ENCODE results near the gene JADE1. TPM values are rescaled to one million over a fixed set of nuclear protein-coding genes. Genes with fewer than 3 reads are reported as not detected.

The JADE1 gene
- total RNA-seq, 1 experiment from 2014 or later: 39.3 TPM

DNA sequence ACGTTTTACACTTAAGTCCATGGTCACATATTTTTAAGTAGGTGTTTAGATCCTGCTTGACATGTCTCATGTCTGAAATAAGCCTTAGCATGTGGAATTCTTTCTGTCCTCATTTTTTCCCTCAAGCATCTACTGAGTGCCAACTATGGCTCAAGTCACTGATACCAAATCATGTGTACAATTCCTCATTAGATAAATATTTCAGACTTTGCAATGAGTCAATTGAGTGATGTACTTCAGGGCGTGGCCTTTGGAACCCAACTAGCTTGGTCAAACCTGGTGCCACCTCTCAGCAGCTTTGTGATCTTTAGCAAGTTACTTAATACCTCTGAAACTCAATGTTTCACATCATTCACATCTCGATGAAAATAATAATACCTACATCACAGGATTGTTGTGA lies 12.6 kb upstream of the JADE1 start:
- intact Hi-C loops (cut with micrococcal nuclease; ENCODE audit: unreplicated experiment): no loop called here
- POLR2A ChIA-PET (ENCODE audit: low non-redundant PET): no interaction called here
- Histone ChIP-seq H3K9me3 (ENCODE audit: low read depth, low read length, poor library complexity, severe bottlenecking) (no peaks in the 10 kb centered on the region), H3K27ac (ENCODE audit: low read depth, low read length, poor library complexity, severe bottlenecking) (no peak overlapping the region), H3K4me1 (ENCODE audit: insufficient read depth, low read length, poor library complexity, severe bottlenecking) (no peaks in the 10 kb centered on the region), H3K36me3 (ENCODE audit: insufficient read depth, low read length, poor library complexity, severe bottlenecking) (no peaks in the 10 kb centered on the region), H3K4me3 (ENCODE audit: low read depth, low read length, poor library complexity, severe bottlenecking) (no peak overlapping the region), H3K27me3 (replicated peaks; ENCODE audit: insufficient read depth, low read depth, low read length, poor library complexity) (no peaks in the 10 kb centered on the region)
- CTCF ChIA-PET: no interaction called here
- no peak for TF ChIP-seq EZH2 (IDR thresholded peaks at IDR 0.05; ENCODE audit: borderline replicate concordance, low read depth, low read length, poor library complexity, severe bottlenecking)
- no peak for TF ChIP-seq CTCF (conservative IDR thresholded peaks at IDR 0.05; ENCODE audit: low read depth, low read length)
- no peak for DNase-seq (ENCODE audit: low spot score)
- BruUV-seq (replicated peaks): no TSS peak

- no peaks in the 10 kb centered on the region for H3K27me3 ChIP-seq (replicated peaks; ENCODE audit: insufficient read depth, low read depth, low read length, poor library complexity)
These were observed 9.2 kb upstream of the JADE1 start for GRCh38 chr4:128800284-128800683.

DNA sequence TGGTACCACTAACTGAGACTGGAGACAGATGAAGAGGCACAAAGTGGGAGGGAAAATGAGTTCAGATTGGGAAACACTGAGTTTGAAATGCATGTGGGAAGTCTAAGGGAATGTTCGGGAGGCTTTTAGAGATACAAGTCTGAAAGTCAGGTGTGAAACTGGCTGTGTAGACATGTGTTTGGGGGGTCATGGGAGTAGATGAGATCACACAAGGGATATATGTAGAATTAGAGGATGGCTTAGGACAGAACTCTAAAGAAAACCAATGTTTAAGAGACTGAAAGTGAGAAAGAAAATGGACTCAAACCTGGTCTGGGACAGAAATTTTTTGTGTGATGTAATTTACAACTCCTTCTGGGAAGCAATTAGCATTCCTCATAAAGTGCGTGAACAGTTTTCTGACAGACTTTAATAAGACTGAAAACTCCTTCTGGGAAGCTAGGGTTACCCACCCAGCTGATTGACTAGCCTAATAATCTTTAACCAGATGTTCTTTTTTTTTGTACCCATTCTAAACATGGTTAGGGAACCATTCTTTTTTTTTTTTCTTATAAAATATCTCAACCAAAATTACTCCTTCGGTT lies 8.7 kb upstream of the JADE1 start:
- intact Hi-C loops (cut with micrococcal nuclease; ENCODE audit: unreplicated experiment): no loop called here
- Histone ChIP-seq H3K36me3 (ENCODE audit: insufficient read depth, low read length, poor library complexity, severe bottlenecking) (no peaks in the 10 kb centered on the region), H3K27ac (ENCODE audit: low read depth, low read length, poor library complexity, severe bottlenecking) (no peak overlapping the region), H3K27me3 (replicated peaks; ENCODE audit: insufficient read depth, low read depth, low read length, poor library complexity) (no peaks in the 10 kb centered on the region), H3K9me3 (ENCODE audit: low read depth, low read length, poor library complexity, severe bottlenecking) (no peaks in the 10 kb centered on the region), H3K4me1 (ENCODE audit: insufficient read depth, low read length, poor library complexity, severe bottlenecking) (no peaks in the 10 kb centered on the region), H3K4me3 (ENCODE audit: low read depth, low read length, poor library complexity, severe bottlenecking) (no peak overlapping the region)
- BruUV-seq (replicated peaks): no TSS peak
- DNase-seq (ENCODE audit: low spot score): no peak
- POLR2A ChIA-PET (ENCODE audit: low non-redundant PET): no interaction called here
- CTCF ChIA-PET: no interaction called here
- no peak for TF ChIP-seq EZH2 (IDR thresholded peaks at IDR 0.05; ENCODE audit: borderline replicate concordance, low read depth, low read length, poor library complexity, severe bottlenecking)
- no peak for TF ChIP-seq CTCF (conservative IDR thresholded peaks at IDR 0.05; ENCODE audit: low read depth, low read length)

More at GRCh38 chr4:128800284-128800683, 9.2 kb upstream of the JADE1 start:
- Histone ChIP-seq H3K9me3 (ENCODE audit: low read depth, low read length, poor library complexity, severe bottlenecking) (no peaks in the 10 kb centered on the region), H3K4me3 (ENCODE audit: low read depth, low read length, poor library complexity, severe bottlenecking) (no peak overlapping the region), H3K4me1 (ENCODE audit: insufficient read depth, low read length, poor library complexity, severe bottlenecking) (no peaks in the 10 kb centered on the region), H3K27ac (ENCODE audit: low read depth, low read length, poor library complexity, severe bottlenecking) (no peak overlapping the region), H3K36me3 (ENCODE audit: insufficient read depth, low read length, poor library complexity, severe bottlenecking) (no peaks in the 10 kb centered on the region)
- intact Hi-C loops (cut with micrococcal nuclease; ENCODE audit: unreplicated experiment): no loop called here
- ChIA-PET POLR2A (ENCODE audit: low non-redundant PET) (no interaction called here), CTCF (no interaction called here)
- TF ChIP-seq CTCF (conservative IDR thresholded peaks at IDR 0.05; ENCODE audit: low read depth, low read length) (no peak), EZH2 (IDR thresholded peaks at IDR 0.05; ENCODE audit: borderline replicate concordance, low read depth, low read length, poor library complexity, severe bottlenecking) (no peak)
- BruUV-seq (replicated peaks): no TSS peak
- DNase-seq (ENCODE audit: low spot score): no peak

Measured in A673 (cell line).